NCI-H2227 treated with DMSO at 0.1 percent for 48 hours (cell line): ENCODE data around the gene ING4.

Experiments used
- DNase-seq: peaks from one replicate; lab custom pipeline; 2025; lab: John Stamatoyannopoulos, UW

ING4 gene

DNA sequence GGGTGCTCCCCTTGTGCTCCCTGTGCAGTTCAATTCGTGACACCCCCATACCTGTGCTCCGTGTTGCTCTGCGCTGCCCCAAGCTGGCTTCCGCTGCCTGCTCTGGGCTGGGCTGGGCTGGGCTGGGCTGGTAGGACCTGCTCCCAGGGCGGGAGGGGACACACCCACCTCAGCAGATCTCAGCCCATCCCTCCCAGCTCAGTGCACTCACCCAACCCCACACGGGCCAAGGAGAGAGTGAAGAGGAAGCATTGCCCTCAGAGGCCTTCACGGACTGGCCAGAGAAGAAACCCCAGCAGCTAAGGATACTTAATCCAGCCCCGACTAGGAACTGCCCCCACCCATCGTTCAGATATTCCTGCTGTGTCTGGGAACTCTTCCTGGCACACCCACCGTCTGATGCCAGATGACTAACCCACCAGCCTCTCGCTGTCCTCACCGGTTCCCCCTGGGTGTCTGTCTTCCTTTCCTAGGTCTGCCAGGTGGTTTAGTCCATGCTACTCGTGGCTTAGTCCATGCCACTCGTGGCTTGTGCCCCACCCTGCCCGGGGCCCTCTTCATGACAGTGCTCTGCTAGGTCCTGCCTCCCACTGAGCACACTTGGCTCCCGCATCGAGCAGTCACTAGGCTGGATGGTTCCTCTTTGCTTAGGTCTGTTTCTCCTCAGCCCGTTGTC, 26.9 kb downstream of the ING4 start, which contains the start of gene LPAR5:
TSS of gene LPAR5 (minus strand) at position 104 of the 676 bp plus-strand sequence. CDS start 14,711 bp downstream, outside the sequence.
- DNase-seq, result no peak

DNA sequence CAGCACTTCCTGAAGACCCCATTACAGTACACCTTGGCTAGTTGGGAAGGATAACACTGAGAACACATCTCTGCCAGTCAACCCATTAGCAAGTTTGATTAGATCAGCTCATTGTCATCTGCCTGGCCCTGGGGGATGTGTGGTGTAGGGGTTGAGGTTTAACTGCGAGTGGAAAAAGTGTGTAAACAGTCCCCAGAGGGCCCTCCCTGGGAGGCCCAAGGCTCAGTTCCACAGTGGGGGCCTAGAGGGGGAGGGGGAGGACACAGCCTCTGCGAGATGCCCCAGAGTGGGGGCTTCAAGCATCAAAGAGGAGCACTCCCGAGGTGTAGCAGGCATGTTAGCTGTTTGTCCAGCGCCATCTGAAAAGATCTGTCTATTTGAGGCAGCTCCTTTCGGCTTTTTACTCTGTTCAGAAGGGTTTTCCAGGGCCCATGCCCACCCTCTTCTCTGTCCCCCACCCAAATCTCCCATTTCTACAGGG, 27.5 kb downstream of the ING4 start:
- no peak for DNase-seq

DNA sequence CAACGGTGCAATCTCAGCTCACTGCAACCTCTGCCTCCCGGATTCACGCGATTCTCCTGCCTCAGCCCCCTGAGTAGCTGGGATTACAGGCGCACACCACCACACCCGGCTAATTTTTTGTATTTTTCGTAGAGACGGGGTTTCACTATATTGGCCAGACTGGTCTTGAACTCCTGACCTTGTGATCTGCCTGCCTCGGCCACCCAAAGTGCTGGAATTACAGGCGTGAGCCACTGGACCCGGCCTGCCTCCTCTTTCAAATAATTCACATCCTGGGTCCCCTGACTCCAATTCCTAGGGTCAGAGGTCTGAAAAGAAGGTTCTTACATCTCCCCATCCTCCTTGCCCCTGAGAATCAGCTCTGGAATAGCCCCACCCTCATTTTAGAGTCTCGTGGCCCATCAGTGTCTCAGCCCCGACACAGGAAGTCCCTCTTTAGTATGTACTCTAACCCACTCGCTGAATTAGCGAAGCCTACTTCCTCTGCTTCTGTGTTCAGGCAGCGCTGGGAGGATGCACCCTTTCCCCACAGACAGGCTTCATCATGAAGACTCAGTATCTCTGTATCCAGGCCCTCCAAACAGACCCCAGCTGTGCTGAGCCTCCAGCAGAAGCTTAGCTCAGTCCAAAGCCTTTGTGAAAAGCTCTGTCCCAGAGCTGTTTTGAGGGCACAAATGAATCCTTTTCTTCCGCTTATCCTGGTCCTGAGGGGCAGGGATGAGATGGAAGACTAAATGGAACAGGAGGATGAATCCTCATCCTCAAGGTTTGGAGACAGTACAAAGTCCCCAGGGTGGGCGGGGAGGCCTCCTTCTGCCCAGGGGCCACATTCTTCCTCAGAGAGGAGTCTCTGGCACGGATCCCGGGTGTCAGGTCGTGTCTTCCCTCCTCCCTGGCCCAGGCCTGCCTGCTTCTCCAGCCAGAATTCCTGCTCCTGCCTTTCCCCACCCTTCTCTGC, 30.6 kb downstream of the ING4 start:
- DNase-seq, result no peak

DNA sequence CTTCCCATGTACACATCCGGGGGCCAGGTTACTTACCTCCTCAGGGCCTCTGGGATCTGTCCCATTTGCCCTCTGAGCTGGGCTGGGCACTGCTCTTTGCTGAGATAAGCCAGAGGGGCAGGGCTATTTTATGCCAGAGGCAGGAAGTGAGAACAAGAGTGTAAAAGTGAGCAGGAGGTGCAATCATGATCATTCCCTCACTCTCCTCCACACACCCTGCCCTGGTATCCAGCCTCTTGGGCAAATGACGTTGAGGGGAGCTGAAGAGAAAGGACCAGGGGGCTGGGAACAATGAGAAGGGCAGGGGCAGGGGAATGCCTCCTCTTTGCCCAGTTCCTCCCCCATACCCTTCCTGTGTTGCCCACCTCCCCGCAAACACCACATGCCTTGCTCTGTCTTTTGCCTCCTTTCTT, 31.4 kb downstream of the ING4 start:
- no peak for DNase-seq

DNA sequence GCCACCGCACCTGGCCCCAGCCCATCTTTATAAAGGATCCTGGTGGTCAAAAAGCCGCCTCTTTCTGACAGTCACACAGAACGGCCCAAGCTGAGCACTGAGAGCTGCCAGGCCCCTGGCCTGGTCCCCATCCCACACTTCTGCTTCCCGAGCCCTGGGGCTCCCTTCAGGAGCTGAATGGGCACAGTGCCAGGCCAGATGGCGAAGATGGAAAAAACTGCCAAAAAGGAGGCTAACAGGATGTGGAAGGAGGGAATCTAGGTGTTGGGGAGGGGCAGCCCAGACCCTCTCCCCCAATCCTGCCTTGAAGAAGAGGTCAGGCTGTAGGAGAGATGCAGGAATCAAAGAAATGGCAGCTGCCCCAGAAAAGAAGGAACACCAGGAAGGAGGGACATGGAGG, 32.2 kb downstream of the ING4 start:
- DNase-seq, result no peak

DNA sequence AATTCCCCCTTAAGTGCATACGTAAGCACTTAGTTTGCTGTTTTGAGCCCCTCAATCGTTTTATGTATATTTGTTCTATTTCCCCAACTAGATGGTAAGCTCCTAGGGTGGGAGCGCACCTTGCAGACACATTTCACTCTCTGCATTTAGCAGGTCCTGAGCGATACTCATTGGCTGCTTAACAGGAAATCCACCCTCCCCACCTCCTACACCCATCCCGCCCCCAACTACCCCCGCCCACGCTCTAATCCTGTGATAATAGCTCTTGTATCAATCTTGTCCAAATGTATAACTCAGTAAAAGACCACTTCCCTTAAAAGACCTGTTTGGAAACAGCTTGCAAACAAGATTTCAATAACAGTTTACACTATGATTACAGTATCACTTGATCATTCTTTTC, 35.3 kb downstream of the ING4 start:
- DNase-seq, result no peak

DNA sequence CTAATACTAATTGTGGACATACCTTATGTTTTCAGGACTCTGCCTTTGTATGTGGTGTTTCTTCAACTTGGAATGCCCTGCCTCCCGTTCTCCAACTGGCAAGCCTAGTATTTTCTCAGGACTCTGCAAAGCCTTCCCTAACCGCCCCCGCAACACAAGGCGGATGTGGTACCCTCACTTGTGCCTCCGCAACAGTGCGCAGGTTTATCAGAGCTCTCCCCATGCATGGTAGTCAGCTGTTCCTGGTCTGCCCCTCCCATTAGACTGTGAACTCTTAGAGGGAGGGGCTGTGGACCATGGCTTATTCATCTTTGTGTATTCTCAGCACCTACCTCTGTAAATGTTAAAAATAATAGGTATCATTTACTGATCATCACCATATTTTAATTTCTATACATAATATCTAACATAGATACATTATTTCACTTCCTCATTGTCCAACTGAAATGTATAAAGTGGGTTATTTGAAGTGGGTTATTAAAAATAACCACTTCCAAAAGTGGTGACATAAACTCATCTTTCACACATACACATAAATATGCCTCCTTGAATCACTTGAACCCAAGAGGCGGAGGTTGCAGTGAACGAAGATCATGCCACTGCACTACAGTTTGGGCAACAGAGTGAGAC, 36.1 kb downstream of the ING4 start:
- DNase-seq, result no peak

DNA sequence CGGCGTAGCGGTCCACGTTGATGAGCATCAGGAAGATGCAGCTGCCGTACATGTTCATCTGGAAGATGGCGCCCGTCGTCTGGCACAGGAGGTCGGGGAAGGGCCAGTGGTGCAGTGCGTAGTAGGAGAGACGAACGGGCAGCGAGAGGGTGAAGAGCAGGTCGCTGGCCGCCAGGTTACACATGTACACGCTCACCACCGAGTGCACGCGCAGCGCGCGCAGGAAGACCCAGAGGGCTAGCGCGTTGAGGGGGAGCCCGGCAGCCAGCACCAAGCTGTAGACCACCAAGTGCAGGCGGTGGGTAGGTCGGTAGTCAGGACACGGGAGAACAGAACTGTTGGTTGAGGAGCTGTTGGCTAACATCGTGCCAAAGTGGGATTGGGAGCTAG, 42.0 kb downstream of the ING4 start:
- no peak for DNase-seq

DNA sequence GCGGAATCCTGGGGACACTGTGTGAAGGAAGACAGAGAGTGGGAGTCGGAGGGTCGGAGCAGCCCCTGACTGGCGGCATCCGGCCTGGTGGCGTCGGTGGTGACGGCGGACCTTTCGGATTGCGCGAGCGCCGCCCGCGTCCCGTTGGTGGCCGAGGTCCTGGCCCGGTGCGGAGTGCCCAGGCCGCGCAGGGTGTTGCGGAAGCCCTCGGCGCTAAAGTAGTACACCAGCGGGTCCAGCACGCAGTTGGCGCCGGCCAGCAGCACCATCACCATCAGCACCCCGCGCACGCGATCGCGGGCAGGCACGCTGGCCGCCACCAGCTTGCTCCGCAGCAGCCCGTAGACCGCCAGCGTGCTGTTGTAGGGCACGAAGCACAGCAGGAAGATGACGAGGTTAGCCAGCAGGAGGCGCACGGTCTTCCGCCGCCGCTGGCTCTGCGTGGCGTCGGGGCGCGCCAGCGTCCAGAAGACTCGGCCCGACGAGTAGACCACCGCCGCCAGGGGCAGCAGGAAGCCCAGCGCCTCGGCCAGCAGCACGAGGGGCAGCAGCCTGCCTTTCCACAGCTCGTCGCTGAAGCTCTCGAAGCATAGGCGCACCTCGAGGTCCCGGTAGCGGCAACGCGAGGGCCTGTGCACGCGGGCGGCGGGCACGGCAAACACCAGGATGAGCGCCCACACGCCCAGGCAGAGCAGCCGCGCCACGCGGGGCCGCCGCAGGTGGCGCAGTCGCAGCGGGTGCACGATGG, 42.6 kb downstream of the ING4 start:
- no peak for DNase-seq

DNA sequence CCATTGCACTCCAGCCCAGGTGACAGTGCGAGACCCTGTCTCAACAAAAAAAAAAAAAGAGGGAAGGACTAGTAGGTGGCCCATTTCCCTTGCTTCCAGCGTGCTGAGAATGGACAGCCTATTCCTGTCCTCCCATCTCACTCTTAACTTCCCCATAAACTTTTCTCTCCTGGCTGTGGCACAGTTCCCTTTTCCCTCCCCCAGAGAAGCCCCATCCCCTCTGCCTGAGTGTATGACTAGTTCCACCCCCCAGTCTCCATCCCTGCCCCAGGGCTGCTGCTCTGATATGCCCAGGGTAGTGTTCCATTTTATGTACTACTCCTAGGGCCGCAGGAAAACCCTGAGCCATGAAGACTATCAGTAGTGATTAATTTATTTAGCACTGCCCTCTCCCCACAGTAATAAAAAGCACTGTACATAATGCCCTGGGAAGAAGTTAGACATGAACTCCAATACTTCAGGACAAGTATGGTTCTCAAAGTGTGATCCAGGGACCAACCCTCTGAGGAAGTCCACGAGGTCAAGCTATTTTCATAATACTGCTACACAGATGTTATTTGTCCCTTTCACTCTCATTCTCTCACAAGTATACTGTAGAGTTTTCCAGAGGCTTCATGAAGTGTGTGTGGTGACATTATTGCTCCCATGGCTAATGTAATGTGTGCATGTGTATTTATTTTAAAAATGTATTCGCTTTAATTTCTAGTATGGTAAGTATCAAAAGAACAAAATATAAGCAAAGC, 44.3 kb downstream of the ING4 start:
- DNase-seq, result no peak

DNA sequence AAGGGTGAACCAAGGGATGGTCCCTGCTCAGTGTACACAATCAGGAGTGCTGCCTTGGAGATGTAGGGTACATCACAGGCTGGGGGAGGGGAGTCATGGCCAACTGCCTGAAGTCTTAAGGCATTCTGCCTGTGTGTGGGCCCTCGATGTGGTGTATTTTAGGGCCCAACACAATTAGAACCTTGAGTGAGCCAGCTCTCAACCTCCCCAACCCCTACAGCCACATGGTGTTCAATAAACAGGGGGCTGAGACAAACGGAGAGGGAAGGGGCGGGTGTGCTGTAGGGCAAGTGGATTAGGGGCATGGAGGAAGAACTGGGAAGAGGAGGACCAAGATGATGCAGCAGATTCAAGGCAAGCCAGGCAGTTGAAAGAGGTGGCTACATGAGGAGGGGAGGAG, 47.1 kb downstream of the ING4 start:
- no peak for DNase-seq

DNA sequence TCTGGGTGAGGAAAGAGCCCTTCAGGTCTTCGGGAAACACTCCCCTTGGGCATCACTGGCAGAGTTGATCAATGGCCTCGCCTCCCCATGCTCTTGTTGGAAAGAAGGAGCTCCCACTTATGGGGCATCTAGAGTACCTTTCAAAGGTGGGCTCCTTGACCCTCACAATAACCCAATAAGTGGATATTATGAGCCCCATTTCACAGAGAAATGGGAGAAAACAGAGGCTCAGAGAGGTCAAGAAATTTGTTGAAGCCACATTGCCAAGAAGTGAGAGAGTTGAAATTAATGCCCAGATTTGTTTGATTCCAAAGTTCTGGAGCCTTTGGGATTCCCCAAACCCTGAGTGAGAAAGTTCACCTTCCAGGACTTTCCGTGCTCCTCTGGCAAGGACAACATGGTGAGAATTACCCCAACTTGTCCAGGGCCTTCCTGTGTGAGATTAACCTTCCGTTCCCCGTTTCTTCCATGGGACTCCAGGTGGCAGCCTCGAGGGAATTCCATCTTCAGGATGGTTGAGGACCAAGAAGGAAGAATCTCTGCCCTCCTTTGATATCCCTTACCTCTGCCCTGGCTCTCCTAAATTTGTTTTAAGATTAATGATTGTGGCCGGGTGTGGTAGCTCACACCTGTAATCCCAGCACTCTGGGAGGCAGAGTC, 48.3 kb downstream of the ING4 start:
- DNase-seq, result no peak

DNA sequence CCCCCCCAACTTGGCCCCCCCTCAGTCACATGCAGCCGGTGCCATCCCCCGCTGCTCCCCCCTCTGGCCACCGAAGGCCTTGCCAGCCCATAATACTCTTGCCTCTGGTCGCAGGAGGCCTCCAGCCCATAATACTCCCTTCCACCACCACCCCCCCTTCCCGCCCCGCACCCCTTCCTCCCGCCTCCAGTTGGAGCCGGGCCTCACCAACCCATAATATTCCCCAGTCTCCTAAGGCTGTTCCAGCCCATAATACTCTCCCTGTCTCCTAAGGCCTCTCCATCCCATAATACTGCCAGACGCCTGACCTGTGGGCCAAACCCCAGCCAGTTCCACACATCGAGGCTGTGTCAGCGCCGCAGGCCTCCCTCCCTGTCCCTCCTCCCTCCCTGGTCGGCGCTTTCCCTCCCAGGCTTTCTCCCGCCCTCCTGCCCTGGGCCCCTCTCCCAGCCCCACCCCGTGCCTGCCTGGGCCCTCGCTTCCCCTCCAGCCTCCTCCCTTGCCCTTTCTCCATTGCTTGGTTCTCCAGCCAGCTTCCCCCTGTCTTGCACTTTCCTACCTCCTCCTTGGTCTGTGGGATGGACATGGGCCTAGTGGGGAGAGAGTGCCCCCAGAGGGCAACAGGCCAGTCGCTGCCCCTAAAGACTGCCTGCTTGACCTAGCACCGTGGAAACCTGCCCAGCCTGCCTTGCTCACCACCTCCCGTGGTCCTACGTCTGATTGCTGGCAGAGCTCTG, 49.0 kb downstream of the ING4 start:
- peak; percentile 96 for DNase-seq

DNA sequence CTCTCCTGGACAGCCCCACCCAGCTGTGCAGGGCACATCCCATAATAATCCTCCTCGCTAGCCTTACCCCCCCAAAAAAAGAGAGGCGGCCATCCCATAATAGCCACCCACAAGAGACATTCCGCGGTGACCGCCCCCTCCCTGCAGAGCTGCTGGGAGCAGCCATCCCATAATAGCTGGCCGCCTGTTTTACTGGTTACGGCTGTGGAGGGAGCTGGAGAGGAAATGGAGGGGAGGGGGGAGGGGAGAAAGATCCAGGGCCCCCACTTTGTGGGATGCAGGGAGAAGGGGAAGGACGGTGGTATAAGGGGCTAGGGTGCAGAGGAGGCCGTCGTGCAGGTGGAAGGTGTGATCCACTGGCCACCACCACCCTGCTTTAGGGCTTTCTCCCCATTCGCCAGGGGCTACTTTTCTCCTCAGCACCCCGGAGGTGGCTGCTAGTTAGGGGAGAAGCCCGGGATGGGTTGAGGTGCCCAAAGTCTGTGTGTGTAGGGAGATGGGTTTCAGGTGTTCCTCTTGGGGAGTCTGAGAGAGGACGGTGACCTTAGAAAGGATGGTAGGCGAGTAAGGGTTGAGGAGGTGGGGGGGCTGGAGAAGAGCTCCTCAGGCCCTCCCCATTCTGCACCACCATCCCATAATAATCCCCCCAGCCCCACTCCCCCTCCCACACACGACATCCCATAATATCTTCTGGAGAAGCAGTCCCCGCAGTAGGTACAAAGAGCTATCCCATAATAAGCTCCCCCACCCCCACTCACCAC, 49.7 kb downstream of the ING4 start:
- peak; percentile 88 for DNase-seq

DNA sequence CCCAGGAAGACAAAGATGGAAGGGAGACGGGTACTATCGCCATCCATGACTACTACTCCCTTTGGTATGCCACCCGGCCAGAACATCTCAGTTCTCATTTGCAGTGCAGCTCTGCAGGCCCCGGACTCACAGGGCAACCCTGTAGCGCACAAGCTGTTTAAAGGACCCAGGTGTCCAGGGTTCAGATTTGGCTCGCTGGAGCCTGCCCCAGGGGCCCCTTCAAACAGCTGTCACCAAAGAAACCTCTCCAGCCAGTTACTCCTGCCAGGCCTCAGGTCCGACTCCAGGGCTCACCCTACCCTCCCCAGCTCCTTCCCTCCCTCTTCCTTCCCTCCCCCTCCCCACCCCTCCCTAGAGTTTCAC, 50.3 kb downstream of the ING4 start:
- no peak for DNase-seq

DNA sequence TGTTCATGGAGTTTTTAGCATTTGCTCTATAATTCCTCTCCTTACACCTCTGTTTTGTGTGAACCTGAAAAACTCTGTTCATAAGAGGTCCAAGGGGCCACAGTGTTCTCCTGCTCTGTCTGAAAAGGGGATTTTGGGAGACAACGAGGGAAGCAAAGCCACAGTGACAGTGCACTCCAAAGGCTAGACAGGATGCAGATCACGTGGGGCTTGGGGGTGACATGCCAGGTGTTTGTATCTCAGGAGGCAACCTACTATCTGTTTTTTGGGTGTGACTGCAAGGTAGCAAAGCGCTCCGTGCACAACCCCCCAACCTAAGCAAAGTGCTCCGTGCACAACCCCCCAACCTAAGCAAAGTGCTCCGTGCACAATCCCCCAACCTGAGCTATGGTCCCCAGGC, 50.7 kb downstream of the ING4 start:
- DNase-seq, result no peak

DNA sequence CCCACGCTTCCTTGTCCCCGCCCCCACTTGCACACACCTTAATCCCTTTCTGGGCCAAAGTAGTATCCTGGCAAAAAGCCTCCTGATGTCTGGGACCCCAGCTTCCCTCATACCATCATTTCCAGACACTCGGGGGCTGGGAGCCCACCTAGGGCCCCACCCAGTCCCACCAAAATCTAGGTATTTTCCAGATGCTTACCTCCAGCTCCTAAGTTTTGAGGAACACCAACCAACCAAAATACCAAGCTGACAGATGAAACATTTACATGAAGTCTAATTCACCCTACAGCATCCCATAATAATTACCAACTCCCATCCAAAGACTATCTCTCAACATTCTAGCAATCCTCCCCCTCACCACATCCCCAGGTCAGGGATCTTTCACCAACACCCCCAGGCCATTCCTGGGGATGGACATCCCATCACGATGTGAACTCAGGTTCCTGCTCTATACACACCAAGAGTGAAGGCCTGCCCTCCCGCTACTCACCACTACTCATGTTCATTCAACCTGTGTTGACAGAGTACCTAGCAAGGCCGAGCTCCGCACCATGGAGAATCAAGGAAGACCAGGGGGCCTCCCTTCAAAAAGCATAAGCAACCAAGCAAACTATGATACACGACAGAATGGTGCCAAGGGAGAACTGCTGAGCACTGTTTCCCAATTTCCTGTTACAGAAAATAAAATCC, 54.2 kb downstream of the ING4 start:
- no peak for DNase-seq

DNA sequence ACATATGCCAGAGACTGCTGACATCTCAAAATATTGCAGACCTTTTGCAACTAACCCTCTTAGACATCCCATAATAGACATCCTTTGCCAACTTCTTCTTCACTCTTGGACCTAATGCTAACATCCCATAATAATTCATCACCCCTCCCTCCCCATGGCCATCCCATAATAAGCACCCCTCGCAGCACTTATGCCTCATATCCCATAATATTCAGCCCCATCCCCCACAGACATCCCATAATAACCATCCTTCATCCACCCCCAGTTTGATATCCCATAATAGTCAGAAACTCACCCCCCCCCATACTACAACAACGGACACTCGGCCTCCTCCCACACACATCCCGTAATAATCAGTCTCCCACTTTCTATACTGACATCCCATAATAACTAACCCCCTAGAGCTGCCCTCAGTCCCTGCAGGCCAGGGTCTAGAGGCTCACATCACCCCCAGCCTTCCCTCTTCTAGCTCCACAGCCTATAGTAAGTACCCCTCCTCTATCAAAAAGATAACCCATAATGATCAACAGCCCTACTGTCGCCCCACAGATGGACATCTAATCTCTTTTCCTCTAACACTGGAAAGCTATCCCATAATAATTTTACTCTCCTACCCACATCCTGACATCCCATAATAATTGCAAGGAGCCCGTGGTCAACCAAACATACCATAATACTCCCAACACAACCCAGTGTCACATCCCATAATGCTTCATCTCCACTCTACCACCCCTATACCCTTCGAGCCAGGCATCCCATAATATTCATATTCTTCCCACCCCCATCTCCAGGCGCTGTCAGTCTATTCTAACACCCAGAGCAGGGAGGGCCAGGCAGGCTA, 54.9 kb downstream of the ING4 start:
- peak; percentile 92 for DNase-seq
